HEK293 (cell line): Measurements from ENCODE around the gene EGFR.
A peak's percentile ranks its signal among the peaks of the same experiment; 100 is the strongest.

Experiments
- CTCF ChIA-PET: fragments of 350-600 bp; formaldehyde crosslinking; extraction: SDS; loops from one replicate; lab custom pipeline; 2021; ENCODE audit warnings: antibody characterized with exemption; lab: Yijun Ruan, JAX
- POLR2A ChIA-PET: fragments of 300-600 bp; formaldehyde crosslinking; extraction: SDS; loops from one replicate; lab custom pipeline; 2020; ENCODE audit warnings: antibody characterized with exemption, inconsistent platforms; lab: Yijun Ruan, JAX
- H3K27ac ChIP-seq: fragments of 200-500 bp; sonication (Bioruptor generic); 2 replicates; pipeline ENCODE4 v1.5.1; 2014; ENCODE audit warnings: low read depth, low read length, control low read depth, inconsistent platforms; ENCODE audit errors: extremely low read depth
- H3K36me3 ChIP-seq, 2 experiments: fragments of 200-500 bp in 1 of 2; sonication (Bioruptor generic) in 1 of 2; 1 replicate in 1 of 2; 2 replicates in 1 of 2; pipeline ENCODE4 v1.5.1; 2014 to 2017; ENCODE audit warnings: inconsistent platforms in 2 of 2, low read length in 2 of 2; ENCODE audit not compliant: control insufficient read depth in 2 of 2, insufficient read depth in 1 of 2
- H3K4me1 ChIP-seq: fragments of 200-500 bp; sonication (Bioruptor generic); 2 replicates; pipeline ENCODE4 v1.5.1; 2014; ENCODE audit warnings: mild to moderate bottlenecking, low read length, inconsistent platforms; ENCODE audit not compliant: control insufficient read depth, insufficient read depth
- H3K4me3 ChIP-seq: 2 replicates; pipeline ENCODE4 v1.5.1; 2011; ENCODE audit warnings: low read depth, mild to moderate bottlenecking, control low read depth, low read length, moderate library complexity
- H3K9me3 ChIP-seq: fragments of 200-500 bp; sonication (Bioruptor generic); 2 replicates; pipeline ENCODE4 v1.5.1; 2014; ENCODE audit warnings: low read depth, low read length, inconsistent platforms; ENCODE audit not compliant: control insufficient read depth, insufficient read depth
- MEIS1 ChIP-seq: sonication (generic); formaldehyde crosslinking; IDR thresholded peaks from 2 replicates; pipeline ENCODE4 v1.8.1; 2022; ENCODE audit warnings: missing genetic modification reagents, mild to moderate bottlenecking, borderline replicate concordance
- OVOL3 ChIP-seq: fragments of 450-650 bp; formaldehyde crosslinking; IDR thresholded peaks from 2 replicates; pipeline ENCODE4 v1.5.1; 2016; ENCODE audit warnings: missing biosample characterization, missing genetic modification characterization
- TCF7L2 ChIP-seq: IDR thresholded peaks from 2 replicates; pipeline ENCODE4 v1.6.1; 2011; ENCODE audit warnings: low read depth, mild to moderate bottlenecking, inconsistent platforms, low read length, moderate library complexity, borderline replicate concordance
- WT1 ChIP-seq: fragments of 450-650 bp; formaldehyde crosslinking; IDR thresholded peaks from 2 replicates; pipeline ENCODE4 v1.5.1; 2016; ENCODE audit warnings: missing biosample characterization, missing genetic modification characterization
- YY2 ChIP-seq: fragments of 450-650 bp; formaldehyde crosslinking; IDR thresholded peaks from 2 replicates; pipeline ENCODE4 v1.5.1; 2016; ENCODE audit warnings: missing biosample characterization, missing genetic modification characterization
- ZBTB11 ChIP-seq: fragments of 450-650 bp; formaldehyde crosslinking; conservative IDR thresholded peaks from 2 replicates; pipeline ENCODE4 v1.5.1; 2016; ENCODE audit warnings: low read depth, missing biosample characterization, missing genetic modification characterization
- ZEB2 ChIP-seq: fragments of 450-650 bp; formaldehyde crosslinking; IDR thresholded peaks from 2 replicates; pipeline ENCODE4 v1.5.1; 2016; ENCODE audit warnings: missing biosample characterization, missing genetic modification characterization
- ZNF112 ChIP-seq: fragments of 450-650 bp; formaldehyde crosslinking; IDR thresholded peaks from 2 replicates; pipeline ENCODE4 v1.5.0; 2017; ENCODE audit warnings: missing biosample characterization, missing genetic modification characterization
- ZNF248 ChIP-seq: fragments of 450-650 bp; formaldehyde crosslinking; IDR thresholded peaks from 2 replicates; pipeline ENCODE4 v1.5.1; 2017; ENCODE audit warnings: missing biosample characterization, missing genetic modification characterization
- ZNF302 ChIP-seq: fragments of 450-650 bp; formaldehyde crosslinking; IDR thresholded peaks from 2 replicates; pipeline ENCODE4 v1.5.1; 2016; ENCODE audit warnings: missing biosample characterization, missing genetic modification characterization, low read depth
- ZNF37A ChIP-seq: fragments of 450-650 bp; IDR thresholded peaks from 2 replicates; pipeline ENCODE4 v1.5.1; 2018; ENCODE audit warnings: missing biosample characterization, missing genetic modification characterization
- ZNF398 ChIP-seq: fragments of 450-650 bp; formaldehyde crosslinking; IDR thresholded peaks from 2 replicates; pipeline ENCODE4 v1.5.1; 2017; ENCODE audit warnings: missing biosample characterization, missing genetic modification characterization
- ZNF416 ChIP-seq: fragments of 450-650 bp; formaldehyde crosslinking; IDR thresholded peaks from 2 replicates; pipeline ENCODE4 v1.5.1; 2016; ENCODE audit warnings: missing biosample characterization, missing genetic modification characterization
- ZNF433 ChIP-seq: fragments of 450-650 bp; formaldehyde crosslinking; IDR thresholded peaks from 2 replicates; pipeline ENCODE4 v1.5.1; 2016; ENCODE audit warnings: missing biosample characterization, missing genetic modification characterization, low read depth
- ZNF501 ChIP-seq: fragments of 450-650 bp; formaldehyde crosslinking; IDR thresholded peaks from 2 replicates; pipeline ENCODE4 v1.5.1; 2016; ENCODE audit warnings: missing biosample characterization, missing genetic modification characterization
- ZNF548 ChIP-seq: fragments of 450-650 bp; formaldehyde crosslinking; IDR thresholded peaks from 2 replicates; pipeline ENCODE4 v1.5.1; 2016; ENCODE audit warnings: missing biosample characterization, missing genetic modification characterization
- ZNF555 ChIP-seq: fragments of 450-650 bp; formaldehyde crosslinking; conservative IDR thresholded peaks from 2 replicates; pipeline ENCODE4 v1.5.1; 2017; ENCODE audit warnings: missing biosample characterization, mild to moderate bottlenecking, missing genetic modification characterization, inconsistent platforms
- ZNF600 ChIP-seq: fragments of 450-650 bp; formaldehyde crosslinking; IDR thresholded peaks from 2 replicates; pipeline ENCODE4 v1.5.1; 2016; ENCODE audit warnings: missing biosample characterization, missing genetic modification characterization
- ZNF76 ChIP-seq: fragments of 450-650 bp; formaldehyde crosslinking; IDR thresholded peaks from 2 replicates; pipeline ENCODE4; 2016; ENCODE audit warnings: low read depth, missing biosample characterization, missing genetic modification characterization, borderline replicate concordance
- ZNF777 ChIP-seq: fragments of 450-650 bp; formaldehyde crosslinking; IDR thresholded peaks from 2 replicates; pipeline ENCODE4 v1.5.1; 2017; ENCODE audit warnings: missing biosample characterization, missing genetic modification characterization, borderline replicate concordance
- ZNF785 ChIP-seq: fragments of 450-650 bp; formaldehyde crosslinking; IDR thresholded peaks from 2 replicates; pipeline ENCODE4 v1.5.1; 2016; ENCODE audit warnings: missing biosample characterization, missing genetic modification characterization
- ZSCAN16 ChIP-seq: fragments of 450-650 bp; formaldehyde crosslinking; IDR thresholded peaks from 2 replicates; pipeline ENCODE4 v1.5.1; 2016; ENCODE audit warnings: missing biosample characterization, missing genetic modification characterization

Gene EGFR

GRCh38 chr7:55180963-55181542 lies 162.2 kb downstream of the EGFR start (continued):
- TF ChIP-seq ZNF112 (tag by site-specific recombination) = no peak
- TF ChIP-seq, all 188 proteins: peak for 0

- no peak overlapping the region for H3K27ac ChIP-seq
- POLR2A ChIA-PET = no interaction called here
- H3K4me1 ChIP-seq = no peaks in the 10 kb centered on the region
- TF ChIP-seq WT1 (tag by site-specific recombination) (no peak), ZNF248 (no peak), ZSCAN16 (tag by site-specific recombination) (no peak), ZNF501 (tag by site-specific recombination) (no peak), ZNF785 (tag by site-specific recombination) (no peak), ZNF398 (no peak)
- no peak overlapping the region for H3K4me3 ChIP-seq
- H3K9me3 ChIP-seq = no peaks in the 10 kb centered on the region
- CTCF ChIA-PET = no interaction called here
- peaks cover 0 to 4% of the 10 kb centered on the region in 2 experiments; a peak in 1 of 3 replicates for H3K36me3 ChIP-seq
These were observed 162.9 kb downstream of the EGFR start for GRCh38 chr7:55181762-55182161.

- POLR2A ChIA-PET = no interaction called here
These were observed 165.1 kb downstream of the EGFR start for GRCh38 chr7:55183897-55184296.

GRCh38 chr7:55185321-55185802 lies 166.5 kb downstream of the EGFR start:
- Histone ChIP-seq H3K4me3 (no peak overlapping the region), H3K9me3 (no peaks in the 10 kb centered on the region), H3K4me1 (no peaks in the 10 kb centered on the region), H3K27ac (no peak overlapping the region), H3K36me3 (peaks cover 0 to 4% of the 10 kb centered on the region in 2 experiments; a peak in 1 of 3 replicates)
- TF ChIP-seq ZNF302 = no peak
- TF ChIP-seq ZNF548 (tag by site-specific recombination) = peak; percentile 57; the same call in 1 of the 2 replicates
- ChIA-PET POLR2A (no interaction called here), CTCF (interaction anchor here (0.6 to 1.4 kb wide), 3 partner anchors 69 to 411 kb away, joined by 3 read pairs; no protein-coding TSS in a partner anchor)

More at GRCh38 chr7:55183897-55184296, 165.1 kb downstream of the EGFR start:
- H3K9me3 ChIP-seq = no peaks in the 10 kb centered on the region
- TF ChIP-seq ZNF777 (tag by site-specific recombination) (no peak), ZNF37A (no peak), MEIS1 (no peak), ZEB2 (tag by site-specific recombination) (no peak)
- CTCF ChIA-PET = no interaction called here
- no peak overlapping the region for H3K27ac ChIP-seq
- no peaks in the 10 kb centered on the region for H3K4me1 ChIP-seq
- no peak overlapping the region for H3K4me3 ChIP-seq
- H3K36me3 ChIP-seq = peaks cover 0 to 4% of the 10 kb centered on the region in 2 experiments; a peak in 1 of 3 replicates

GRCh38 chr7:55185941-55186609 lies 167.3 kb downstream of the EGFR start:
- H3K4me3 ChIP-seq = no peak overlapping the region
- ChIA-PET POLR2A (no interaction called here), CTCF (interaction anchor here (1.4 kb wide), 1 partner anchor 412 kb away, joined by 3 read pairs; no protein-coding TSS in a partner anchor)
- H3K9me3 ChIP-seq = no peaks in the 10 kb centered on the region
- H3K36me3 ChIP-seq = peaks cover 0 to 3% of the 10 kb centered on the region in 2 experiments; a peak in 1 of 3 replicates
- H3K27ac ChIP-seq = no peak overlapping the region
- H3K4me1 ChIP-seq = no peaks in the 10 kb centered on the region
- no peak for TF ChIP-seq TCF7L2
- no peak for TF ChIP-seq ZNF416
- no peak for TF ChIP-seq ZBTB11 (tag by site-specific recombination)
- peak; percentile 31; the same call in 1 of the 2 replicates for TF ChIP-seq ZNF600 (tag by site-specific recombination)
- TF ChIP-seq ZNF433 (tag by site-specific recombination) = no peak
- no peak for TF ChIP-seq YY2 (tag by site-specific recombination)
- no peak for TF ChIP-seq OVOL3 (tag by site-specific recombination)
- no peak for TF ChIP-seq ZNF555 (tag by site-specific recombination)
- TF ChIP-seq ZNF76 (tag by site-specific recombination) = no peak
